GM13976 (cell line): ENCODE results near the gene LRRC28.

Source experiments
- DNase-seq: peaks from one replicate; pipeline ENCODE4 v3.0.0; 2012; ENCODE audit warnings: low spot score
- in situ Hi-C: fragments of 300-500 bp; cut with MboI; formaldehyde crosslinking; loops from one replicate; pipeline ENCODE4 v1.12.0; 2022; ENCODE audit warnings: low sequenced_read_pairs, mixed read lengths, inconsistent platforms; ENCODE audit not compliant: unreplicated experiment
- TF ChIP-seq, protein P1 (sequence below): IDR thresholded peaks from 2 replicates; pipeline ENCODE4 v1.5.1; 2012; ENCODE audit warnings: borderline replicate concordance, mild to moderate bottlenecking; ENCODE audit not compliant: insufficient read depth; ENCODE audit errors: extremely low read depth, missing control alignments, control extremely low read depth

Gene LRRC28

GRCh38 chr15:99250857-99251841 lies at the start of gene LRRC28:
TSS of gene LRRC28 (plus strand) at chr15:99251481. CDS start at chr15:99255958, 4,477 bp downstream.
- in situ Hi-C loops, result no loop called here
- TF ChIP-seq, protein P1, sequence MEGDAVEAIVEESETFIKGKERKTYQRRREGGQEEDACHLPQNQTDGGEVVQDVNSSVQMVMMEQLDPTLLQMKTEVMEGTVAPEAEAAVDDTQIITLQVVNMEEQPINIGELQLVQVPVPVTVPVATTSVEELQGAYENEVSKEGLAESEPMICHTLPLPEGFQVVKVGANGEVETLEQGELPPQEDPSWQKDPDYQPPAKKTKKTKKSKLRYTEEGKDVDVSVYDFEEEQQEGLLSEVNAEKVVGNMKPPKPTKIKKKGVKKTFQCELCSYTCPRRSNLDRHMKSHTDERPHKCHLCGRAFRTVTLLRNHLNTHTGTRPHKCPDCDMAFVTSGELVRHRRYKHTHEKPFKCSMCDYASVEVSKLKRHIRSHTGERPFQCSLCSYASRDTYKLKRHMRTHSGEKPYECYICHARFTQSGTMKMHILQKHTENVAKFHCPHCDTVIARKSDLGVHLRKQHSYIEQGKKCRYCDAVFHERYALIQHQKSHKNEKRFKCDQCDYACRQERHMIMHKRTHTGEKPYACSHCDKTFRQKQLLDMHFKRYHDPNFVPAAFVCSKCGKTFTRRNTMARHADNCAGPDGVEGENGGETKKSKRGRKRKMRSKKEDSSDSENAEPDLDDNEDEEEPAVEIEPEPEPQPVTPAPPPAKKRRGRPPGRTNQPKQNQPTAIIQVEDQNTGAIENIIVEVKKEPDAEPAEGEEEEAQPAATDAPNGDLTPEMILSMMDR, result no peak
- DNase-seq, result peak; percentile 96

- TF ChIP-seq, protein P1, result no peak
- DNase-seq, result no peak
- in situ Hi-C loops, result no loop called here
Observed at GRCh38 chr15:99202176-99202552, 49.1 kb upstream of the LRRC28 start.

GRCh38 chr15:99207672-99208071 lies 43.6 kb upstream of the LRRC28 start:
- in situ Hi-C loops, result no loop called here
- DNase-seq, result no peak
- TF ChIP-seq, protein P1, result no peak

GRCh38 chr15:99209326-99209725 lies 42.0 kb upstream of the LRRC28 start:
- DNase-seq, result no peak
- in situ Hi-C loops, result no loop called here
- TF ChIP-seq, protein P1, result no peak

GRCh38 chr15:99210334-99210733 lies 40.9 kb upstream of the LRRC28 start:
- DNase-seq, result no peak
- TF ChIP-seq, protein P1, result no peak
- in situ Hi-C loops, result loop anchor here (5.0 kb wide), 1 partner anchor 113 kb away; no protein-coding TSS in a partner anchor

- no peak for DNase-seq
- TF ChIP-seq, protein P1, result no peak
- in situ Hi-C loops, result loop anchor here (5.0 kb wide), 1 partner anchor 115 kb away; no protein-coding TSS in a partner anchor
Observed at GRCh38 chr15:99211926-99212325, 39.4 kb upstream of the LRRC28 start.
